Colon (tissue), 2 donors: ENCODE data around the gene SMG6.
"Not testable (repeated sequence)": the region's sequence is repeated elsewhere in the genome, so short reads cannot be mapped to it uniquely, and the experiment has no call there.

Source experiments
- FAIRE-seq: peaks from 2 replicates; lab custom pipeline; 2012; peaks lifted over from hg19 to GRCh38; lab: Jason Lieb, UNC
- donor health status: control.
- donor health status: control.

The SMG6 gene

GRCh38 chr17:2144701-2145100, 158.9 kb downstream of the SMG6 start:
- FAIRE-seq: no peak

- no peak for FAIRE-seq
These were observed 160.3 kb downstream of the SMG6 start for GRCh38 chr17:2143332-2143731.

GRCh38 chr17:2142682-2143081, 160.9 kb downstream of the SMG6 start:
- FAIRE-seq: not testable (repeated sequence)

- no peak for FAIRE-seq
These were observed 162.9 kb downstream of the SMG6 start for GRCh38 chr17:2140683-2141082.

GRCh38 chr17:2138761-2139160, 164.8 kb downstream of the SMG6 start:
- no peak for FAIRE-seq

- FAIRE-seq: no peak
These were observed 165.3 kb downstream of the SMG6 start for GRCh38 chr17:2138318-2138717.

GRCh38 chr17:2137342-2138098, 166.1 kb downstream of the SMG6 start:
- FAIRE-seq: no peak

GRCh38 chr17:2136241-2136640, 167.3 kb downstream of the SMG6 start:
- FAIRE-seq: no peak

GRCh38 chr17:2128011-2128410, 175.6 kb downstream of the SMG6 start:
- FAIRE-seq: no peak

- FAIRE-seq: no peak
These were observed 178.5 kb downstream of the SMG6 start for GRCh38 chr17:2125013-2125535.

- FAIRE-seq: no peak
These were observed 179.2 kb downstream of the SMG6 start for GRCh38 chr17:2124391-2124790.

GRCh38 chr17:2123375-2124251, 180.0 kb downstream of the SMG6 start:
- FAIRE-seq: no peak

GRCh38 chr17:2122641-2123302, 180.8 kb downstream of the SMG6 start:
- FAIRE-seq: no peak

- FAIRE-seq: no peak
These were observed 182.8 kb downstream of the SMG6 start for GRCh38 chr17:2120586-2121335.

- FAIRE-seq: no peak
These were observed 190.3 kb downstream of the SMG6 start for GRCh38 chr17:2113279-2113622.

- FAIRE-seq: no peak
These were observed 191.9 kb downstream of the SMG6 start for GRCh38 chr17:2111691-2112090.

GRCh38 chr17:2110436-2110835, 193.1 kb downstream of the SMG6 start:
- FAIRE-seq: no peak

GRCh38 chr17:2108170-2108569, 195.4 kb downstream of the SMG6 start:
- no peak for FAIRE-seq

- FAIRE-seq: no peak
These were observed 196.1 kb downstream of the SMG6 start for GRCh38 chr17:2107506-2107905.

- FAIRE-seq: no peak
These were observed 196.5 kb downstream of the SMG6 start for GRCh38 chr17:2107050-2107449.

- FAIRE-seq: no peak
These were observed 197.2 kb downstream of the SMG6 start for GRCh38 chr17:2106308-2106955.
